ENCODE data around the gene C2orf81. TPM values are rescaled to one million over a fixed set of nuclear protein-coding genes. Genes with fewer than 3 reads are reported as not detected.

The C2orf81 gene
- total and polyA plus RNA-seq, 10 of the 15 experiments (the other 5 are each of a cell fraction or from before 2014, with no cell fraction given), result 0.10 to 9.8 (median 2.7) TPM

DNA sequence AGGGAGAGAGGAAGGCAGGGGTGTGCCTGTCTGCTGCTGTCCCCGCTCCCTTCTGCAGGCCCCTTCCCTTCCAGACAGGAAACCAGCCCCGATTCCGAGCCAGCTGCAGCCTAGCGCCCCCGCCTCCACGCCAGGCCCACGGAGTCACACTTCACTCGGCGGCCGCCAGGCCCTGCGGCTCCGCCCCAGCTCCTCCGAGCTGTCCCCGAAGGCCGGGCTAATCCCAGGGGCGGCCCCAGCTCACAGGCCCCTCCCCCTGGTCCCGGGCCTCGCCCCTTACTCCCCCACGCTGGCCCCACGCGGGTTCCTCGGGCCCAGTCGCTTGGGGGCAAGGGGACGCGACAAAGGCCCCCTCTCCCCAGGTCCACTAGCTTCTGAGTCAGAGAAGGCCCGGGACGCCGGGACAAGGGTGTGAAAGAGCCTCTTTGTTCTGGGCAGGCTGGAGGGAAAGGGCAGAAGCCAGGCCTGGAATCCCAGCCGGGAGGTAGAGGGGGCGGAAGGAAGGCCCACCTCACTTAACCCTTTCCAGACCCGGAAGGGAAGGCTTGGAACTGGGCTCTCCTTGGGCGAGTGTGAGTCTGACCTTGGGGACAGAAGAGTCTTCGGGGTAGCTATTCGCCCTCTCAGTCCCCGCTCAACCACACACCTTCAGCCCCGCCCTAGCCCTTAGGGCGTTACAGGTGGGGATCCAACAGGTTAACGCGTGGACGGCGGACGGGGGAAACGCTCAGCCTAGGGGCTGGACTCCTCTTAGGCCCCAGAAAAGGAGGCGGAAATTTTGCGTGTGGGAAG lies 19.2 kb upstream of the C2orf81 start (continued):
- TF ChIP-seq MXI1 (IDR thresholded peaks at IDR 0.05; ENCODE audit: low read depth, low read length) (peak; percentile 56; the same call in 1 of the 2 replicates), POLR2AphosphoS5 (IDR thresholded peaks at IDR 0.05; ENCODE audit: low read length) (peak; percentile 54; the same call in 1 of the 2 replicates), PAX5 (IDR thresholded peaks at IDR 0.05; ENCODE audit: borderline replicate concordance, low read depth, low read length) (peak; percentile 67; the same call in 1 of the 2 replicates), KDM1A (IDR thresholded peaks at IDR 0.05; ENCODE audit: borderline replicate concordance) (no peak), NR2F1 (conservative IDR thresholded peaks at IDR 0.05) (no peak), BHLHE40 (IDR thresholded peaks at IDR 0.05; ENCODE audit: borderline replicate concordance in 1 of 2, low read depth in 2 of 2, low read length in 1 of 2) (peak; percentile 27 to 86; a peak in 3 of 4 replicates), TAF1 (IDR thresholded peaks at IDR 0.05; ENCODE audit: borderline replicate concordance, low read depth, low read length) (0 out of 2 replicates have a peak, but pooled peaks have one; percentile 37), MEF2B (IDR thresholded peaks at IDR 0.05; ENCODE audit: partially characterized antibody, poor library complexity, severe bottlenecking) (peak; percentile 56), SIN3A (IDR thresholded peaks at IDR 0.05; ENCODE audit: low read depth, low read length) (no peak), STAT1 (conservative IDR thresholded peaks at IDR 0.05) (no peak), NBN (IDR thresholded peaks at IDR 0.05) (peak; percentile 63; the same call in 1 of the 2 replicates), EP300 (IDR thresholded peaks at IDR 0.05; ENCODE audit: borderline replicate concordance in 1 of 2, control insufficient read depth in 1 of 2, low read depth in 2 of 2, low read length in 2 of 2) (no peak), FOXM1 (IDR thresholded peaks at IDR 0.05; ENCODE audit: low read depth, low read length) (no peak), SMC3 (IDR thresholded peaks at IDR 0.05; ENCODE audit: borderline replicate concordance, low read length) (no peak)
- TF ChIP-seq, protein P1, sequence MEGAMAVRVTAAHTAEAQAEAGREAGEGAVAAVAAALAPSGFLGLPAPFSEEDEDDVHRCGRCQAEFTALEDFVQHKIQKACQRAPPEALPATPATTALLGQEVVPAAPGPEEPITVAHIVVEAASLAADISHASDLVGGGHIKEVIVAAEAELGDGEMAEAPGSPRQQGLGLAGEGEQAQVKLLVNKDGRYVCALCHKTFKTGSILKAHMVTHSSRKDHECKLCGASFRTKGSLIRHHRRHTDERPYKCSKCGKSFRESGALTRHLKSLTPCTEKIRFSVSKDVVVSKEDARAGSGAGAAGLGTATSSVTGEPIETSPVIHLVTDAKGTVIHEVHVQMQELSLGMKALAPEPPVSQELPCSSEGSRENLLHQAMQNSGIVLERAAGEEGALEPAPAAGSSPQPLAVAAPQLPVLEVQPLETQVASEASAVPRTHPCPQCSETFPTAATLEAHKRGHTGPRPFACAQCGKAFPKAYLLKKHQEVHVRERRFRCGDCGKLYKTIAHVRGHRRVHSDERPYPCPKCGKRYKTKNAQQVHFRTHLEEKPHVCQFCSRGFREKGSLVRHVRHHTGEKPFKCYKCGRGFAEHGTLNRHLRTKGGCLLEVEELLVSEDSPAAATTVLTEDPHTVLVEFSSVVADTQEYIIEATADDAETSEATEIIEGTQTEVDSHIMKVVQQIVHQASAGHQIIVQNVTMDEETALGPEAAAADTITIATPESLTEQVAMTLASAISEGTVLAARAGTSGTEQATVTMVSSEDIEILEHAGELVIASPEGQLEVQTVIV (IDR thresholded peaks at IDR 0.05; ENCODE audit: borderline replicate concordance, partially characterized antibody), result no peak
- TF ChIP-seq, protein P2, sequence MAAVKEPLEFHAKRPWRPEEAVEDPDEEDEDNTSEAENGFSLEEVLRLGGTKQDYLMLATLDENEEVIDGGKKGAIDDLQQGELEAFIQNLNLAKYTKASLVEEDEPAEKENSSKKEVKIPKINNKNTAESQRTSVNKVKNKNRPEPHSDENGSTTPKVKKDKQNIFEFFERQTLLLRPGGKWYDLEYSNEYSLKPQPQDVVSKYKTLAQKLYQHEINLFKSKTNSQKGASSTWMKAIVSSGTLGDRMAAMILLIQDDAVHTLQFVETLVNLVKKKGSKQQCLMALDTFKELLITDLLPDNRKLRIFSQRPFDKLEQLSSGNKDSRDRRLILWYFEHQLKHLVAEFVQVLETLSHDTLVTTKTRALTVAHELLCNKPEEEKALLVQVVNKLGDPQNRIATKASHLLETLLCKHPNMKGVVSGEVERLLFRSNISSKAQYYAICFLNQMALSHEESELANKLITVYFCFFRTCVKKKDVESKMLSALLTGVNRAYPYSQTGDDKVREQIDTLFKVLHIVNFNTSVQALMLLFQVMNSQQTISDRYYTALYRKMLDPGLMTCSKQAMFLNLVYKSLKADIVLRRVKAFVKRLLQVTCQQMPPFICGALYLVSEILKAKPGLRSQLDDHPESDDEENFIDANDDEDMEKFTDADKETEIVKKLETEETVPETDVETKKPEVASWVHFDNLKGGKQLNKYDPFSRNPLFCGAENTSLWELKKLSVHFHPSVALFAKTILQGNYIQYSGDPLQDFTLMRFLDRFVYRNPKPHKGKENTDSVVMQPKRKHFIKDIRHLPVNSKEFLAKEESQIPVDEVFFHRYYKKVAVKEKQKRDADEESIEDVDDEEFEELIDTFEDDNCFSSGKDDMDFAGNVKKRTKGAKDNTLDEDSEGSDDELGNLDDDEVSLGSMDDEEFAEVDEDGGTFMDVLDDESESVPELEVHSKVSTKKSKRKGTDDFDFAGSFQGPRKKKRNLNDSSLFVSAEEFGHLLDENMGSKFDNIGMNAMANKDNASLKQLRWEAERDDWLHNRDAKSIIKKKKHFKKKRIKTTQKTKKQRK (IDR thresholded peaks at IDR 0.05; ENCODE audit: low read depth, low read length), result no peak
- TF ChIP-seq, protein P3, sequence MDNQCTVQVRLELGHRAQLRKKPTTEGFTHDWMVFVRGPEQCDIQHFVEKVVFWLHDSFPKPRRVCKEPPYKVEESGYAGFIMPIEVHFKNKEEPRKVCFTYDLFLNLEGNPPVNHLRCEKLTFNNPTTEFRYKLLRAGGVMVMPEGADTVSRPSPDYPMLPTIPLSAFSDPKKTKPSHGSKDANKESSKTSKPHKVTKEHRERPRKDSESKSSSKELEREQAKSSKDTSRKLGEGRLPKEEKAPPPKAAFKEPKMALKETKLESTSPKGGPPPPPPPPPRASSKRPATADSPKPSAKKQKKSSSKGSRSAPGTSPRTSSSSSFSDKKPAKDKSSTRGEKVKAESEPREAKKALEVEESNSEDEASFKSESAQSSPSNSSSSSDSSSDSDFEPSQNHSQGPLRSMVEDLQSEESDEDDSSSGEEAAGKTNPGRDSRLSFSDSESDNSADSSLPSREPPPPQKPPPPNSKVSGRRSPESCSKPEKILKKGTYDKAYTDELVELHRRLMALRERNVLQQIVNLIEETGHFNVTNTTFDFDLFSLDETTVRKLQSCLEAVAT (IDR thresholded peaks at IDR 0.05), result peak; percentile 91
- TF ChIP-seq, protein P4, sequence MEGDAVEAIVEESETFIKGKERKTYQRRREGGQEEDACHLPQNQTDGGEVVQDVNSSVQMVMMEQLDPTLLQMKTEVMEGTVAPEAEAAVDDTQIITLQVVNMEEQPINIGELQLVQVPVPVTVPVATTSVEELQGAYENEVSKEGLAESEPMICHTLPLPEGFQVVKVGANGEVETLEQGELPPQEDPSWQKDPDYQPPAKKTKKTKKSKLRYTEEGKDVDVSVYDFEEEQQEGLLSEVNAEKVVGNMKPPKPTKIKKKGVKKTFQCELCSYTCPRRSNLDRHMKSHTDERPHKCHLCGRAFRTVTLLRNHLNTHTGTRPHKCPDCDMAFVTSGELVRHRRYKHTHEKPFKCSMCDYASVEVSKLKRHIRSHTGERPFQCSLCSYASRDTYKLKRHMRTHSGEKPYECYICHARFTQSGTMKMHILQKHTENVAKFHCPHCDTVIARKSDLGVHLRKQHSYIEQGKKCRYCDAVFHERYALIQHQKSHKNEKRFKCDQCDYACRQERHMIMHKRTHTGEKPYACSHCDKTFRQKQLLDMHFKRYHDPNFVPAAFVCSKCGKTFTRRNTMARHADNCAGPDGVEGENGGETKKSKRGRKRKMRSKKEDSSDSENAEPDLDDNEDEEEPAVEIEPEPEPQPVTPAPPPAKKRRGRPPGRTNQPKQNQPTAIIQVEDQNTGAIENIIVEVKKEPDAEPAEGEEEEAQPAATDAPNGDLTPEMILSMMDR (IDR thresholded peaks at IDR 0.05 in 2 of 3, conservative IDR thresholded peaks at IDR 0.05 in 1 of 3; ENCODE audit: control insufficient read depth in 2 of 3, extremely low read depth in 1 of 3, insufficient read depth in 1 of 3, low read depth in 3 of 3, low read length in 3 of 3), result peak in 2 of 3 experiments; percentile 19 to 38; a peak in 3 of 6 replicates
